NCI-H2227 treated with DMSO at 0.1 percent for 48 hours (cell line): Measurements from ENCODE around the gene CYSTM1.

ENCODE experiments used
- DNase-seq: peaks from one replicate; lab custom pipeline; 2025; lab: John Stamatoyannopoulos, UW

The CYSTM1 gene

GRCh38 chr5:140236891-140237598 lies 62.1 kb downstream of the CYSTM1 start:
- no peak for DNase-seq

GRCh38 chr5:140238756-140239155 lies 63.8 kb downstream of the CYSTM1 start:
- DNase-seq = no peak

GRCh38 chr5:140239461-140239860 lies 64.5 kb downstream of the CYSTM1 start:
- DNase-seq = no peak

GRCh38 chr5:140239939-140240700 lies 65.1 kb downstream of the CYSTM1 start:
- no peak for DNase-seq

GRCh38 chr5:140240987-140241706 lies 66.2 kb downstream of the CYSTM1 start:
- DNase-seq = peak; percentile 60

- DNase-seq = no peak
Observed at GRCh38 chr5:140242099-140242498, 67.1 kb downstream of the CYSTM1 start.

- no peak for DNase-seq
Observed at GRCh38 chr5:140242890-140243585, 68.0 kb downstream of the CYSTM1 start.

- no peak for DNase-seq
Observed at GRCh38 chr5:140243706-140244250, 68.8 kb downstream of the CYSTM1 start.

- DNase-seq = peak; percentile 31
Observed at GRCh38 chr5:140244525-140245025, 69.6 kb downstream of the CYSTM1 start.

- DNase-seq = no peak
Observed at GRCh38 chr5:140245341-140245740, 70.4 kb downstream of the CYSTM1 start.

- no peak for DNase-seq
Observed at GRCh38 chr5:140245926-140246325, 70.9 kb downstream of the CYSTM1 start.

GRCh38 chr5:140246378-140247122 lies 71.6 kb downstream of the CYSTM1 start:
- no peak for DNase-seq

GRCh38 chr5:140248414-140248813 lies 73.4 kb downstream of the CYSTM1 start:
- no peak for DNase-seq

GRCh38 chr5:140249536-140249935 lies 74.5 kb downstream of the CYSTM1 start:
- no peak for DNase-seq

- DNase-seq = no peak
Observed at GRCh38 chr5:140250386-140250785, 75.4 kb downstream of the CYSTM1 start.

GRCh38 chr5:140251527-140251973 lies 76.6 kb downstream of the CYSTM1 start:
- no peak for DNase-seq

GRCh38 chr5:140252470-140253126 lies 77.6 kb downstream of the CYSTM1 start:
- DNase-seq = no peak

- DNase-seq = no peak
Observed at GRCh38 chr5:140253985-140254384, 79.0 kb downstream of the CYSTM1 start.

GRCh38 chr5:140255460-140256157 lies 80.6 kb downstream of the CYSTM1 start:
- DNase-seq = no peak

GRCh38 chr5:140256726-140257125 lies 81.7 kb downstream of the CYSTM1 start:
- no peak for DNase-seq
